GM18517 (cell line): ENCODE measurements around the gene DCXR.

Source experiments
- ATAC-seq: cut with Tn5 transposase; IDR thresholded peaks from one replicate; pipeline ENCODE4 v1.9.1; 2021; ENCODE audit warnings: mild to moderate bottlenecking, moderate library complexity; ENCODE audit not compliant: unreplicated experiment

The DCXR gene

GRCh38 chr17:82013772-82014321 is 23.6 kb downstream of the DCXR start:
- no peak for ATAC-seq

- no peak for ATAC-seq
These were observed 24.2 kb downstream of the DCXR start for GRCh38 chr17:82013341-82013740.

GRCh38 chr17:82012640-82013295 is 24.7 kb downstream of the DCXR start:
- no peak for ATAC-seq

GRCh38 chr17:82012261-82012639 is 25.2 kb downstream of the DCXR start:
- no peak for ATAC-seq

GRCh38 chr17:82011617-82012187 is 25.8 kb downstream of the DCXR start:
- ATAC-seq, result no peak

- no peak for ATAC-seq
These were observed 26.6 kb downstream of the DCXR start for GRCh38 chr17:82010575-82011525.

GRCh38 chr17:82009413-82009812 is 28.1 kb downstream of the DCXR start:
- no peak for ATAC-seq

GRCh38 chr17:82008941-82009405 is 28.5 kb downstream of the DCXR start:
- ATAC-seq, result no peak

- no peak for ATAC-seq
These were observed 29.1 kb downstream of the DCXR start for GRCh38 chr17:82008258-82008940.

- ATAC-seq, result no peak
These were observed 29.8 kb downstream of the DCXR start for GRCh38 chr17:82007495-82008257.

GRCh38 chr17:82007228-82007494 is 30.3 kb downstream of the DCXR start:
- no peak for ATAC-seq

- no peak for ATAC-seq
These were observed 30.8 kb downstream of the DCXR start for GRCh38 chr17:82006468-82007227.

GRCh38 chr17:82005701-82006348 is 31.7 kb downstream of the DCXR start:
- no peak for ATAC-seq

GRCh38 chr17:82004517-82005455 is 32.7 kb downstream of the DCXR start:
- ATAC-seq, result no peak

- ATAC-seq, result no peak
These were observed 33.8 kb downstream of the DCXR start for GRCh38 chr17:82003411-82004381.

GRCh38 chr17:82001571-82002056 is 35.9 kb downstream of the DCXR start:
- no peak for ATAC-seq
